ENCODE results near the gene ADPRH.

DNA sequence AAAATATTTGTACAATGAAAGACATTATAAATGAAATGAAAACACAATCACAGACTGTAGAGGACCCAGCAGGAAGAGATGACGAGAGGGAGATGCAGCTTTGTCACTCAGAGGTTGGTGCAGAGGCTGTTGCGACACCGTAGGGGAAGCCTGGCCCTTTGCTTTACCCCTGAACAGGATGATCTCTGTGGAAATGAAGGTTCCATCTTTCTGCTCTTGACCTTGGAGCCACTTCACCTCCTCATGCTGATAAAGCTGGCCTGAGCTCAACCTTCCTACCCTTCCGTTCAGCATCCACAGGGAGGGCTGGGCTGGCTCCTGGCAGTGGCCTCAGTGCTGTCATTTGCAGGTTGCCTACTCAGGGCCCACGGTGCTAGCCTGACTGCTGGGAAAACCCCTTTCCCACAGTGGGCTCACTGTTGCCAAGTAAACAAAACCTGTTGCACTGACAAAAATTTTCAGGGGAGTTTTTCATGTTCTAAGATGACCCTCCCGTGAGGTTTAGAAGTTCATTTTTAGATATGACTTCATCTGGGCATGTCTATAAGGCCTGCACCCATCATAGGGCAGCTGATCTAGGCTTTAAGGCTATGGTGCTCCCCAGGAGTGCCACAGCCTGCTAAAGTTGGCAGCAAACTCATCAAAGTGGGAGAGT, 16.9 kb upstream of the ADPRH start:
- TF ChIP-seq CTCF (IDR thresholded peaks at IDR 0.05 in 2 of 3, conservative IDR thresholded peaks at IDR 0.05 in 1 of 3; ENCODE audit: control insufficient read depth in 2 of 3, extremely low read depth in 1 of 3, insufficient read depth in 1 of 3, low read depth in 3 of 3, low read length in 3 of 3), result no peak
- TF ChIP-seq MYB (IDR thresholded peaks at IDR 0.05; ENCODE audit: borderline replicate concordance, low read depth, low read length), result no peak
- TF ChIP-seq, protein P1, sequence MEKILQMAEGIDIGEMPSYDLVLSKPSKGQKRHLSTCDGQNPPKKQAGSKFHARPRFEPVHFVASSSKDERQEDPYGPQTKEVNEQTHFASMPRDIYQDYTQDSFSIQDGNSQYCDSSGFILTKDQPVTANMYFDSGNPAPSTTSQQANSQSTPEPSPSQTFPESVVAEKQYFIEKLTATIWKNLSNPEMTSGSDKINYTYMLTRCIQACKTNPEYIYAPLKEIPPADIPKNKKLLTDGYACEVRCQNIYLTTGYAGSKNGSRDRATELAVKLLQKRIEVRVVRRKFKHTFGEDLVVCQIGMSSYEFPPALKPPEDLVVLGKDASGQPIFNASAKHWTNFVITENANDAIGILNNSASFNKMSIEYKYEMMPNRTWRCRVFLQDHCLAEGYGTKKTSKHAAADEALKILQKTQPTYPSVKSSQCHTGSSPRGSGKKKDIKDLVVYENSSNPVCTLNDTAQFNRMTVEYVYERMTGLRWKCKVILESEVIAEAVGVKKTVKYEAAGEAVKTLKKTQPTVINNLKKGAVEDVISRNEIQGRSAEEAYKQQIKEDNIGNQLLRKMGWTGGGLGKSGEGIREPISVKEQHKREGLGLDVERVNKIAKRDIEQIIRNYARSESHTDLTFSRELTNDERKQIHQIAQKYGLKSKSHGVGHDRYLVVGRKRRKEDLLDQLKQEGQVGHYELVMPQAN (conservative IDR thresholded peaks at IDR 0.05), result no peak
- TF ChIP-seq NR2F1 (conservative IDR thresholded peaks at IDR 0.05), result peak; percentile 69
- peak; percentile 65 to 84 for TF ChIP-seq EP300 (IDR thresholded peaks at IDR 0.05; ENCODE audit: borderline replicate concordance in 1 of 2, control insufficient read depth in 1 of 2, low read depth in 2 of 2, low read length in 2 of 2)
- peak; percentile 92 for TF ChIP-seq NFIC (IDR thresholded peaks at IDR 0.05; ENCODE audit: low read depth, low read length)
- 0 out of 2 replicates have a peak, but pooled peaks have one; percentile 61 for TF ChIP-seq CHD1 (IDR thresholded peaks at IDR 0.05; ENCODE audit: low read depth, low read length)
- TF ChIP-seq HDAC6 (IDR thresholded peaks at IDR 0.05; ENCODE audit: unreplicated experiment), result peak; percentile 52
